ENCODE results near the gene RANBP17. TPM values are rescaled to one million over a fixed set of nuclear protein-coding genes. Genes with fewer than 3 reads are reported as not detected.

RANBP17 gene
- total RNA-seq, 1 donor from 2014 or later: 79.9 TPM

DNA sequence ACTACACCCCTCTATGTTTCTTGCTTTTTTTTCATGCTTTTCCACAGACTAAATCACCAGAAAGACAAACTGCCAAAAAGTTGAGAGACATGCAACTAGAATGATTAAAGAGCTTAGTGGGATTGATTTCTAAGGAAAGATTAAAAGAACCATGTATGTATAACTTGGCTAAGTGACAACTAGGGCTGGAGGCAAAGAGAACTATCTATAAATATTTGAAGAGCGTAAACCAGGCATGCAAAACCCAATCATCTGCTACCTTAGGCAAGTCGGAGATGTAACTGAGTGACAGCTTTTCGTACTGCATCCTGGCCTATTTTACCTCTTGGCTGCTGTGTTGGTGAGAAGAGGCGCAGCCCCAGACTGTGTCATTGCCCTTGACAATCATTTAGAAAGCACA is 326.2 kb downstream of the RANBP17 start:
- Histone ChIP-seq H3K4me3 (ENCODE audit: low read length in 3 of 3) (no peak overlapping the region), H3K9ac (ENCODE audit: low read depth in 1 of 3, low read length in 3 of 3) (no peak overlapping the region), H3K4me1 (ENCODE audit: control insufficient read depth in 3 of 3, insufficient read depth in 3 of 3, low read length in 3 of 3) (no peaks in the 10 kb centered on the region), H3K27me3 (ENCODE audit: control insufficient read depth in 3 of 3, insufficient read depth in 3 of 3, low read length in 3 of 3) (no peaks in the 10 kb centered on the region), H3K27ac (ENCODE audit: low read depth, low read length) (no peak overlapping the region), H3K36me3 (ENCODE audit: control insufficient read depth in 3 of 3, insufficient read depth in 3 of 3, low read length in 3 of 3) (no peaks in the 10 kb centered on the region), H3K9me3 (ENCODE audit: control insufficient read depth in 3 of 3, low read length in 3 of 3) (no peaks in the 10 kb centered on the region)

DNA sequence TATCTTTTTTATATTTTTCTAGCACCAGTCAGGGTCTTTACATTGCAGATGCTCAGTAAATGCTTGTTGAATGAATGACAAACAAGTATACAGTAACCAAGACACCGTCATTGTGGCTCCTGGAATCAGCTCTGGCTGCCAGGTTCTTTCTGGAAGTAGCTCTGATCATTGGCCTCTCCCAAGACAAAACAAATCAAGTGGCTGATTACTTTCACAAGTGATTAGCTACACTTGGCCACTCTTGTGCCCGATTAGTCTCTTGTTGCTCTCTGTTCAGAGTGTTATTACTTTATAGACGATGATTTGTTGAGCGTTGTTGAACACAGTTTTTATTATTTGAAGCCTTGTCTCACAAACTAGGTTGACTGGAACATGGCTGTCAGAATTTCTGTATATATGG is 327.6 kb downstream of the RANBP17 start:
- Histone ChIP-seq H3K9me3 (ENCODE audit: control insufficient read depth in 3 of 3, low read length in 3 of 3) (no peaks in the 10 kb centered on the region), H3K27ac (ENCODE audit: low read depth, low read length) (no peak overlapping the region), H3K4me1 (ENCODE audit: control insufficient read depth in 3 of 3, insufficient read depth in 3 of 3, low read length in 3 of 3) (no peaks in the 10 kb centered on the region), H3K4me3 (ENCODE audit: low read length in 3 of 3) (no peak overlapping the region), H3K9ac (ENCODE audit: low read depth in 1 of 3, low read length in 3 of 3) (no peak overlapping the region), H3K27me3 (ENCODE audit: control insufficient read depth in 3 of 3, insufficient read depth in 3 of 3, low read length in 3 of 3) (no peaks in the 10 kb centered on the region), H3K36me3 (ENCODE audit: control insufficient read depth in 3 of 3, insufficient read depth in 3 of 3, low read length in 3 of 3) (no peaks in the 10 kb centered on the region)

DNA sequence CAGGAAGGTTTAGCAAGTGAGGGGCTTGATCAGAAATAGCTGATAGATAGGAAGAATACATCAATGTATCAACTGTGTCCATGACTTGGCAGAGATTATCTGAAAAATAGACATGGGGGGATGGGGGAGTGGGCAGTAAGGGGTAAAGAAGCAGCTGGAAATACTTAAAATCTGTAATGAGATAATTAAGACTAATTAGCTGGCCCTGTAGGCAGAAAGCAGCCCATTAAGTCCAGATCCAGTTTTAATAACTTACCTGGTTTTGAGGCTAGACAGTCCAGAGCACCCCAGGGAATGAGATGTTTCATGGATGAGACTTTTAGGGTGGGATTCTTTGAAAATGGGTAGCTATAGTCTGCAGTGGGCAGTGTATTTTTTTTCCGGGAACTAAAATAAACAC is 330.3 kb downstream of the RANBP17 start:
- Histone ChIP-seq H3K9me3 (ENCODE audit: control insufficient read depth in 3 of 3, low read length in 3 of 3) (no peaks in the 10 kb centered on the region), H3K36me3 (ENCODE audit: control insufficient read depth in 3 of 3, insufficient read depth in 3 of 3, low read length in 3 of 3) (no peaks in the 10 kb centered on the region), H3K4me3 (ENCODE audit: low read length in 3 of 3) (no peak overlapping the region), H3K4me1 (ENCODE audit: control insufficient read depth in 3 of 3, insufficient read depth in 3 of 3, low read length in 3 of 3) (no peaks in the 10 kb centered on the region), H3K27ac (ENCODE audit: low read depth, low read length) (no peak overlapping the region), H3K27me3 (ENCODE audit: control insufficient read depth in 3 of 3, insufficient read depth in 3 of 3, low read length in 3 of 3) (no peaks in the 10 kb centered on the region), H3K9ac (ENCODE audit: low read depth in 1 of 3, low read length in 3 of 3) (no peak overlapping the region)

DNA sequence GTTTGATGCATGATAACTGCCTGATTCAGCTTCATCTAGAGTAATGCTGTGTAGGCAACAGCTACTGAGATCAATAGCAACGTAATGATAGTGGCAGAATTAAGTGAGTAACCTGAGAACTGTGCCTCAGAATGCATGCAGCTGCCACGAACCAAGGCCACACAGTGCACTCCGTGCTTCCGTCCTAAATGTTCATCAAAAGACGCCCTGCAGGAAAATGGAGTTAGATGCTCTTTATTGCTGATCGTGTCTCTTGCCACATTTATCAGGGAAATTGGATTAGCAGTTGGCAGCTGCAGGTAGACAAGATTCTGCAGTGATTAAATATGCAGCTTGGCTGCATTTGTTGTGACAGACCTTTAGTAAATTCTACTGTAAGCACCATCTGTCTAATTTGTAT is 339.5 kb downstream of the RANBP17 start:
- Histone ChIP-seq H3K27me3 (ENCODE audit: control insufficient read depth in 3 of 3, insufficient read depth in 3 of 3, low read length in 3 of 3) (no peaks in the 10 kb centered on the region), H3K27ac (ENCODE audit: low read depth, low read length) (no peak overlapping the region), H3K9ac (ENCODE audit: low read depth in 1 of 3, low read length in 3 of 3) (no peak overlapping the region), H3K4me1 (ENCODE audit: control insufficient read depth in 3 of 3, insufficient read depth in 3 of 3, low read length in 3 of 3) (no peaks in the 10 kb centered on the region), H3K4me3 (ENCODE audit: low read length in 3 of 3) (no peak overlapping the region), H3K9me3 (ENCODE audit: control insufficient read depth in 3 of 3, low read length in 3 of 3) (no peaks in the 10 kb centered on the region), H3K36me3 (ENCODE audit: control insufficient read depth in 3 of 3, insufficient read depth in 3 of 3, low read length in 3 of 3) (no peaks in the 10 kb centered on the region)

DNA sequence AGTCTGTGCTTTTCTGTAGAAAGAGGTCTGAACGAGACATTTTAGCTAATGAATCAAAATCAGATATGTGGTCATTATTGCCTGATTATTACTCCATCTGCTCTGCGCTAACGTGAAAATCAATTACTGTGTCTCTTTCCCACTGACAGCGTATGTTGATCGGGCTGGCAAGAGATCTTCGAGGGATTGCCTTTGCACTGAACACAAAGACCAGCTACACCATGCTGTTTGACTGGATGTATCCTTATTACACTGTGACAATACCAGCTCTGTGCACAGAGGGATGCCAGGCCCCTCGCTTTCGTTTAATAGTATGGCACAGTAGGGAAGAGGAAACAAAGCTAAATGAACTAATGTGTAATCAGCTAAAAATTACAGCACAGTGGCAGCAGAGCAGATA is 343.6 kb downstream of the RANBP17 start:
- Histone ChIP-seq H3K27ac (ENCODE audit: low read depth, low read length) (no peak overlapping the region), H3K9me3 (ENCODE audit: control insufficient read depth in 3 of 3, low read length in 3 of 3) (no peaks in the 10 kb centered on the region), H3K36me3 (ENCODE audit: control insufficient read depth in 3 of 3, insufficient read depth in 3 of 3, low read length in 3 of 3) (no peaks in the 10 kb centered on the region), H3K27me3 (ENCODE audit: control insufficient read depth in 3 of 3, insufficient read depth in 3 of 3, low read length in 3 of 3) (no peaks in the 10 kb centered on the region), H3K9ac (ENCODE audit: low read depth in 1 of 3, low read length in 3 of 3) (no peak overlapping the region), H3K4me3 (ENCODE audit: low read length in 3 of 3) (no peak overlapping the region), H3K4me1 (ENCODE audit: control insufficient read depth in 3 of 3, insufficient read depth in 3 of 3, low read length in 3 of 3) (no peaks in the 10 kb centered on the region)

DNA sequence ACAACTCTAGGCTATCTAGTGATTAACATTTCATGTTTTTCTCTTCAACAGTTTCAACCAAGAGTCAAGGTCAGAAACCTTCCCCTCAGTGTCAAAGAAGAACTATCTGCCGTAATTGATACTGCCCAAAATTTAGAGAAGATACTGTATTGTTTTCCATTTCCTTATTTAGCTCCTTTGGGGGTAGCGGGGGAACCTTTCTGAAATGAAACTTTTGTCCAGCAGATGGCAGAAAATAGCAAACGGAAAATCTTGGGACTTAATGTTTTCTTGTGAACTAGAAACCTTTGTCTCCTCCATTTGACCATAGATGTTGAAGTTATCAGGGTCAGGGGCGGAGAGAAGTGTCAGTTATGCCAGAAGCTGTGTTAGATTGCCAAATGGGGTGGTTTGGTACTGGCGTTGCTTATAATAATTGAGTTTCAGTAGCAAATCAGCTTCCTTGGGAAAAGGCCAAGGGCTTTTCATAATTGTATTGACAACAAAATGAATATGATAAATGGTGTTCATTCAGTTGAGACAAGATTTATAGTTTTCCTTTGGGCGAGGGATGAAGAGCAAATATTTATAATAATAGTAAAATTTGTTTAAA is 345.5 kb downstream of the RANBP17 start:
- Histone ChIP-seq H3K4me1 (ENCODE audit: control insufficient read depth in 3 of 3, insufficient read depth in 3 of 3, low read length in 3 of 3) (no peaks in the 10 kb centered on the region), H3K27me3 (ENCODE audit: control insufficient read depth in 3 of 3, insufficient read depth in 3 of 3, low read length in 3 of 3) (no peaks in the 10 kb centered on the region), H3K4me3 (ENCODE audit: low read length in 3 of 3) (no peak overlapping the region), H3K36me3 (ENCODE audit: control insufficient read depth in 3 of 3, insufficient read depth in 3 of 3, low read length in 3 of 3) (no peaks in the 10 kb centered on the region), H3K27ac (ENCODE audit: low read depth, low read length) (no peak overlapping the region), H3K9me3 (ENCODE audit: control insufficient read depth in 3 of 3, low read length in 3 of 3) (no peaks in the 10 kb centered on the region), H3K9ac (ENCODE audit: low read depth in 1 of 3, low read length in 3 of 3) (no peak overlapping the region)

DNA sequence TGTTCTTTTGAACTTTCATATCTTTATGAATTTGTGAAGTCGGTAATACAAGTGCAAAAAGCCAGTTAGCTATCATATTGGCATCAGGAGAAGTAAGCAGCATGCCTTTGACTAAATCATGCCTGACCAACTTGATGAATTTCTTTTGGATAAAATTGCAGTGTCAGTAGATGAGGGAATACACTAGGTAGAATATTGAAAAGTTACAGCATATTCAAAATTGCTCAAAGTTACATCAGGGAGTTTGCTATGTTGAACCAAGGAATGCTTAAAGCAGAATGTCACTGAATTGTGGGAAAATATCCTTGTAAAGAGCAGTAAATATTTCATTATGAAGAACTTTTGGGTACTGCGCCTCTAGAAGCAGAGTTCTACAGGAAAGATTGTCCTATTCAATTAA is 360.1 kb downstream of the RANBP17 start:
- no peaks in the 10 kb centered on the region for H3K4me1 ChIP-seq (ENCODE audit: control insufficient read depth in 3 of 3, insufficient read depth in 3 of 3, low read length in 3 of 3)
- H3K27ac ChIP-seq (ENCODE audit: low read depth, low read length): no peak overlapping the region
- no peaks in the 10 kb centered on the region for H3K36me3 ChIP-seq (ENCODE audit: control insufficient read depth in 3 of 3, insufficient read depth in 3 of 3, low read length in 3 of 3)
- no peaks in the 10 kb centered on the region for H3K9me3 ChIP-seq (ENCODE audit: control insufficient read depth in 3 of 3, low read length in 3 of 3)
- H3K4me3 ChIP-seq (ENCODE audit: low read length in 3 of 3): no peak overlapping the region
- no peak overlapping the region for H3K9ac ChIP-seq (ENCODE audit: low read depth in 1 of 3, low read length in 3 of 3)
- H3K27me3 ChIP-seq (ENCODE audit: control insufficient read depth in 3 of 3, insufficient read depth in 3 of 3, low read length in 3 of 3): no peaks in the 10 kb centered on the region

DNA sequence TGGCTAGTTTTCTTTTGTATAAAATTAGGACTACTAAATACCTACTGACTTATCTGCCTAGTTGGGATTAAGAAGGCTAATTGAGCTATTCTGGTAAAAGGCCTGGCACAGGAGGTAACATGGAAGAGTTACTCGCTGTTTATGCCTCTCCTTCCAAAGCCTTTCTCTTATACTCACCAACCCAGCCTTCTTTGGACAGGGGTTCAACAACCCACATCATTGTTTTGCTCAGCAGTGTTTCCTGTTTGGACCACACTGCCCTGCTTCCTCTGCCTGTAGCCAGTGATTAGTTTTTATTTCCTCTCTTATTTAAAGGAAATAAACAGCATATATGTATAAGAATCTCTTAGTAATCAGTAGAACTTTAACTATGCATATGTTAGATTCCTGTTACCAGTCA is 362.1 kb downstream of the RANBP17 start:
- H3K36me3 ChIP-seq (ENCODE audit: control insufficient read depth in 3 of 3, insufficient read depth in 3 of 3, low read length in 3 of 3): no peaks in the 10 kb centered on the region
- H3K9ac ChIP-seq (ENCODE audit: low read depth in 1 of 3, low read length in 3 of 3): no peak overlapping the region
- no peaks in the 10 kb centered on the region for H3K27me3 ChIP-seq (ENCODE audit: control insufficient read depth in 3 of 3, insufficient read depth in 3 of 3, low read length in 3 of 3)
- H3K9me3 ChIP-seq (ENCODE audit: control insufficient read depth in 3 of 3, low read length in 3 of 3): no peaks in the 10 kb centered on the region
- no peak overlapping the region for H3K27ac ChIP-seq (ENCODE audit: low read depth, low read length)
- no peak overlapping the region for H3K4me3 ChIP-seq (ENCODE audit: low read length in 3 of 3)
- no peaks in the 10 kb centered on the region for H3K4me1 ChIP-seq (ENCODE audit: control insufficient read depth in 3 of 3, insufficient read depth in 3 of 3, low read length in 3 of 3)

DNA sequence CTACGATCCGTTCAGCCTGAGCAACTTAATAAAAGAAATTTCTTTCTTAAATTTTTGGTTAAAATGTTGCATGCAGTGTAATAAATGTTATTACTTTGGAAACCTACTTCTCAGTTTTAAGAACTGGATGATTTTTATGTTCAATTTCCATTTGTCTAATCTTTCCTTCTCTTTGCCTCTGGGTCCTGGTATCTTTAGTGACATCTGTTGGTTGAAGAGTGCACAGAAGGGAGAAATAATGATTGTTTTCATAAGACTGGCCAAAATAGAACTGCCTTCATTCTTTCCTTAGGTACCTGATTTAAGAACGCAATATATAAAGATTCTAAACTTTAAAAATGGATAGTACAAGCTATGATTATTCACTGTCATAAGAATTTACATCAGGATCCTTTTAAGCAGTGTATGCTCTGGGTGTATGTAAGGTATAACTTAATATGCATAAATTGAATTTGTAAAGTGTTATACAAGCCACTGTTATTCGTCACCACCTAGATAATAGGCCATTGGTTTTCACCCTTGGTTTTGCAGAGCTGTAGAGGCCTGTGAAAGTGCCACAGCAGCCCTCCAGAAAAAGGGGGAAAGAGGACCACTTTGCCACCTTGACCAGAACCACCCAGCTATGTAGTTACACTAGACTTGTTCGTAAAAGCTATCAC is 364.4 kb downstream of the RANBP17 start:
- Histone ChIP-seq H3K4me1 (ENCODE audit: control insufficient read depth in 3 of 3, insufficient read depth in 3 of 3, low read length in 3 of 3) (no peaks in the 10 kb centered on the region), H3K27me3 (ENCODE audit: control insufficient read depth in 3 of 3, insufficient read depth in 3 of 3, low read length in 3 of 3) (no peaks in the 10 kb centered on the region), H3K4me3 (ENCODE audit: low read length in 3 of 3) (no peak overlapping the region), H3K9me3 (ENCODE audit: control insufficient read depth in 3 of 3, low read length in 3 of 3) (no peaks in the 10 kb centered on the region), H3K9ac (ENCODE audit: low read depth in 1 of 3, low read length in 3 of 3) (no peak overlapping the region), H3K27ac (ENCODE audit: low read depth, low read length) (no peak overlapping the region), H3K36me3 (ENCODE audit: control insufficient read depth in 3 of 3, insufficient read depth in 3 of 3, low read length in 3 of 3) (no peaks in the 10 kb centered on the region)

DNA sequence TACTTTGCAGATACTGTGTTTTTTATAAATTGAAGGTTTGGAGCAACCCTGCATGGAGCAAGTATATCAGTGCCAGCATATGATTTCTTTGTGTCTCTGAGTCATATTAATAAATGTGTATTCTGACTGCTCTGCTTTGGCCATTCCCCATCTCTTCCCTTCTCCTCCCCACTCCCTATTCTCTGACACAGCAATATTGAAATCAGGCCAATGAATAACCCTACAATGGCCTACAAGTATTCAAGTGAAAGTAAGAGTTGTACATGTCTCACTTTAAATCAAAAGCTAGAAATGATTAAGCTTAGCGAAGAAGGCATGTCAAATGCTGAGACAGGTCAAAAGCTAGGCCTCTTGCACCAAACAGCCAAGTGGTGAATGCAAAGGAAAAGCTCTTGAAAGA is 365.0 kb downstream of the RANBP17 start:
- no peaks in the 10 kb centered on the region for H3K9me3 ChIP-seq (ENCODE audit: control insufficient read depth in 3 of 3, low read length in 3 of 3)
- H3K27me3 ChIP-seq (ENCODE audit: control insufficient read depth in 3 of 3, insufficient read depth in 3 of 3, low read length in 3 of 3): no peaks in the 10 kb centered on the region
- no peak overlapping the region for H3K9ac ChIP-seq (ENCODE audit: low read depth in 1 of 3, low read length in 3 of 3)
- no peaks in the 10 kb centered on the region for H3K4me1 ChIP-seq (ENCODE audit: control insufficient read depth in 3 of 3, insufficient read depth in 3 of 3, low read length in 3 of 3)
- no peak overlapping the region for H3K4me3 ChIP-seq (ENCODE audit: low read length in 3 of 3)
- H3K36me3 ChIP-seq (ENCODE audit: control insufficient read depth in 3 of 3, insufficient read depth in 3 of 3, low read length in 3 of 3): no peaks in the 10 kb centered on the region
- no peak overlapping the region for H3K27ac ChIP-seq (ENCODE audit: low read depth, low read length)

Measured in skeletal muscle tissue (tissue), 4 donors.